H4 (cell line): ENCODE results near the gene ENAH. TPM values are rescaled to one million over a fixed set of nuclear protein-coding genes. Genes with fewer than 3 reads are reported as not detected.

Experiments used
- total RNA-seq: library from RNA; depleted of rRNA; stranded (reverse); fragments of >200 nt; shearing (Covaris generic); gene quantifications from 2 replicates; pipeline ENCODE4 v1.2.3, GENCODE V29; 2014; rRNA removed

The ENAH gene
- total RNA-seq, 1 experiment from 2014 or later: 89.4 TPM

Other genes with a start within 250 kb of the ENAH start
- gene LBR, start 225.1 kb downstream of the ENAH start, total RNA-seq: 50.3 and 54.7 TPM in 2 replicates
- gene SRP9, start 124.7 kb upstream of the ENAH start, total RNA-seq: 607 and 630 TPM in 2 replicates
- gene EPHX1, start 157.0 kb upstream of the ENAH start, total RNA-seq: 106 and 153 TPM in 2 replicates
- 4.0 and 6.8 TPM in 2 replicates for gene TMEM63A, start 229.3 kb upstream of the ENAH start, total RNA-seq
- gene LEFTY1, start 236.0 kb upstream of the ENAH start, total RNA-seq: 0.50 TPM in 1 of 2 replicates, not detected in the other